ENCODE data around the gene CDK13.

Gene CDK13

DNA sequence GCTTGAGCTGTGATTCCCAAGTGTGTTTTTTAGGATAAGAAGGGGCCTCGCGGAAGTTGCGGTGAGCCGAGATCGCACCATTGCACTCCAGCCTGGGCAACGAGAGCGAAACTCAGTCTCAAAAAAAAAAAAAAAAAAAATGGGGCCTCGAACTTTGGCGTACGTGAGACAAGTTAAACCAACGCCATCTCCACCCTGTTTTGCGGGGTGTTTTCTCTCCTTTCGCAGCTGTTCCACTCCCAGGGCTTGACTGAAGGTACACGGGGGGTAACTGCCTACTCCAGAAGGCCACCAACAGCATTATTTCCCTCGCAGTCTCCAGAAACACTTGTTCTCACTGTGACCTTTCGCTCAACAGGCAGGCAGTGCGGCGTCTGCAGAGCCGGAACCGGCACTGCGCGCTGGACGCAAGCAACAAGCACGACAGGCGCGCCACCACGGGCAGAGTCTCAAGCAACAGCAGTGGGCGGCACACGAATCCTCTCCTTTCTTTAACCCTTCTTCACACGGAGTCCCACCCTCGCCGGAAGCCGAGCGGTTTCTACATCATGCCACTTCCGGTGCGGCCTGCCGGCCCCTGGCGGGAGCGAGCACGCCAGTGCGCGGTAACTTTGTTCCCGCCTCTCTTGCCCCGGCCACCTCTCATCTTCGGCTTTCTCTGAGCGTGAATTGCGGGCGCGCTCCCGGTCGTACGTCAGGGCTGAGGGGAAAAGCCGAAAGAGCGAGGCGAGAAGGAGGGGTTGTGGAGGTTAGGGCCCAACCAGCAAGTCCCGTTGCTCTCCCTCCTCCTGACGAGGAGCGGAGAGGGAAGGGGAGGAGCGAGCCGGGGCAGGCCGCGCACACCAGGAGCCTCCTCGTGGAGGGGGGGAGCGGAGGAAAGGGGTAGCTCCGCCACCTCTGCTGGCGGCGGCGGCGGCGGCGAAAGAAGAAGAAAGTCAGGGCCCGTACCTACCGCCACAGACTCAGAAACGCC is 814 bp upstream of the CDK13 start:
- peak; percentile 100 for DNase-seq (ENCODE audit: low read depth)

GRCh38 chr7:39950473-39951225 is 593 bp downstream of the CDK13 start:
- DNase-seq (ENCODE audit: low read depth) = peak; percentile 64

- DNase-seq (ENCODE audit: low read depth) = peak; percentile 70
These were observed 1.5 kb downstream of the CDK13 start for GRCh38 chr7:39951226-39952194.

- DNase-seq (ENCODE audit: low read depth) = peak; percentile 58
These were observed 2.3 kb downstream of the CDK13 start for GRCh38 chr7:39952374-39952773.

DNA sequence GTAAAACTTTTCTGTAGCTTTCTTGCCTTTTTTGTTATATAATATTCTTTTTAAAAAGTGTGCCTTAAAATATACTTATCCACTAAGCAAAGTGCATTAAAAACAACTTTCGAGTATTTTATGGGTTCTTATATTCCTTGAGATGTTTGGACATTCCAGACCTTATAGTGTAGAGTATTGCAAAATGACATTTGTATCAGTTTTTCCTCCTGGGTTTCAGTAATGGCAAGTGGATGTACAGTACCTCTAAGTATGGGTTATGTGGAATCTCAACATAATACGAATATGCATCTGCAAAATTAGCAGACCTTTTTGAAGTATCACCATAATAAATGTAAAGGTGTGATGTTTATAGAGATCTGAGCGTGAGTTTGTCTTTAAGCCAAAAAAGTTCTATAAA is 2.7 kb downstream of the CDK13 start:
- peak; percentile 25 for DNase-seq (ENCODE audit: low read depth)

- no peak for DNase-seq (ENCODE audit: low read depth)
These were observed 4.6 kb downstream of the CDK13 start for GRCh38 chr7:39954694-39955093.

DNA sequence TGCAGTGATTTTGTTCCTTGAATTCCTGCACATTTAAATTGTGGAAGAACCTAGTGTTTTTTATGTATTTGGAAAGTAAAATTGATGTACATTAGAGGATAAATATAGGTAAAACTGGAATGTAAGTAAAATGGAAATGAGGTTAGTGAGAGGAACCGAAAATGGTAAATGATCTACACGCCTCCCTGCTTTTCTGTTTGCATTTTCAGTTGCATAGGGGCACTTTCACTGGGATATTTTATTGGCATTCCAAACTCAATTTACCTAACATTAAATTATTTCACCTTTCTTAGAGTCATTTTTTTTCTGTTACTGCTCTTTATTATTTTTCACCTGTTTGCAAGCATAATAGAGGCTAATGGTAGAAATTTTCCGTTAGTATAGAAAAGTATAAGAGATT is 8.0 kb downstream of the CDK13 start:
- no peak for DNase-seq (ENCODE audit: low read depth)

DNA sequence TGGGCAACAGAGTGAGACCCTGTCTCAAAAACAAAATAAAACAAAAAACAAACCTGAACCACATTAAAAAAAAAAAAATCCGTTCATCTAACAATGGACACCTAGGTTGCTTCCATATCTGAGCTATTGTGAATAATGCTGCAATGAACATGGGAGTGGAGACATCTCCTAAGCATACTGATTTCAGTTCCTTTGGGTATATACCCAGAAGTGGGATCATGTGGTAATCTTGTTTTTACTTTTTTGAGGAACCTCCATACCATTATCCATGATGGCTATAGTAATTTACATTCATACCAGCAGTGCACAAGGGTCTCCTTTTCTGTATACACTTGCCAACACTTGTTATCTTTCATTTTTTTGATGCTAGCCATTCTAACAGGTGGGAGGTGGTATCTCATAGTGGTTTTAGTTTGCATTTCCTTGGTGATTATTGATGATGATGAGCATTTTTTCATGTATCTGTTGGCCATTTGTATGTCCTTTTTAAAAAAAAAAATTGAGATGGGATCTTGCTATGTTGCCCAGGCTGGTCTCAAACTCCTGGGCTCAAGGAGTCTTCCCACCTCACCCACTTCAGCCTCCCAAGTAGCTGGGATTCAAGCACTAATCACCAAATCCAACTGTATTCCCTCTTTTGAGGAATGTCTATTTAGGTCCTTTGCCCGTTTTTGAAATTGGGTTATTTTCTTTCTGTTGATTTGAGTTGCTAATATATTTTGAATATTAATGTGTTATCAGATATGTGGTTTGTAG is 17.5 kb downstream of the CDK13 start:
- DNase-seq (ENCODE audit: low read depth) = no peak

GRCh38 chr7:39969431-39969830 is 19.4 kb downstream of the CDK13 start:
- DNase-seq (ENCODE audit: low read depth) = peak; percentile 51

DNA sequence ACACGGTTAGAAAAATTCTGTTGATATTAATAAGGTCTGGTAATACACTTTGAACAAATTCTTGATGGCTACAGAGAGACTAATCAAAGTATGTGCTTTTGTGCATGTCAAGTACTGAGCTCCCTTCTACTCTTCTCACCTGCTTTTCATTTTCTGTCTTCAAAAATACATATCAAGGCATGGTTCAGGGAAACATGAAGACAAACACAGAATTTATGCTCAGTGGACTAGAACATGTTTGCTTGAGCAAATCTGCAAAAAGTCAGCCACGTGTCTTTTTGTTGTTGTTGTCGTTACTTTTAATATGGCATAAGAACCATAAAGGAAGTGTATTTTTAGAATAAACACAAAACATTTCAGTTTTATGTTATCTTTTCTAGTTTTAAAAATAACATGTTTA is 21.9 kb downstream of the CDK13 start:
- no peak for DNase-seq (ENCODE audit: low read depth)

GRCh38 chr7:39973801-39974200 is 23.7 kb downstream of the CDK13 start:
- no peak for DNase-seq (ENCODE audit: low read depth)

GRCh38 chr7:39978230-39978934 is 28.3 kb downstream of the CDK13 start:
- DNase-seq (ENCODE audit: low read depth) = no peak

- no peak for DNase-seq (ENCODE audit: low read depth)
These were observed 29.5 kb downstream of the CDK13 start for GRCh38 chr7:39979406-39980073.

DNA sequence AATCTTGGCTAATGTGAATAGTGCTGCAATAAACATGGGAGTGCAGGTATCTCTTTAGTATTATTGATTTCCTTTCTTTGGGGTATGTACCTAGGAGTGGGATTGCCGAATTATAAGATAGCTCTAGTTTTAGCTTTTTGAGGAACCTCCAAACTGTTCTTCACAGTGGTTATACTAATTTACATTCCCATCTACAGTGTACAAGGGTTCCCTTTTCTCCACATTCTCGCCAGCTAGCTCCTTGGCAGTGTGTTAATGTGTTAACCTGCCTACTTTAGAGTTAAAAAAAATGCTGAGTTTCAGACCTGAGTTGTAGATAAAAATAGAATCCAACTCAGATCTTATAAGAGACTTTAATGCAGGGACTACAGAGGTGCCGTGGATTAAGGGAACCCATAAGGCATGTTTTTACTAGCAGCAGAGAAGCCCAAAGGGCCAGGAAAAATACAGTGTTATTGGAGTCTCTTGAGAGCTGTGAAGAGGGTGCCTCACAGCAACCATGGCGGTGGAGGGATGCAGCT is 35.4 kb downstream of the CDK13 start:
- DNase-seq (ENCODE audit: low read depth) = no peak

DNA sequence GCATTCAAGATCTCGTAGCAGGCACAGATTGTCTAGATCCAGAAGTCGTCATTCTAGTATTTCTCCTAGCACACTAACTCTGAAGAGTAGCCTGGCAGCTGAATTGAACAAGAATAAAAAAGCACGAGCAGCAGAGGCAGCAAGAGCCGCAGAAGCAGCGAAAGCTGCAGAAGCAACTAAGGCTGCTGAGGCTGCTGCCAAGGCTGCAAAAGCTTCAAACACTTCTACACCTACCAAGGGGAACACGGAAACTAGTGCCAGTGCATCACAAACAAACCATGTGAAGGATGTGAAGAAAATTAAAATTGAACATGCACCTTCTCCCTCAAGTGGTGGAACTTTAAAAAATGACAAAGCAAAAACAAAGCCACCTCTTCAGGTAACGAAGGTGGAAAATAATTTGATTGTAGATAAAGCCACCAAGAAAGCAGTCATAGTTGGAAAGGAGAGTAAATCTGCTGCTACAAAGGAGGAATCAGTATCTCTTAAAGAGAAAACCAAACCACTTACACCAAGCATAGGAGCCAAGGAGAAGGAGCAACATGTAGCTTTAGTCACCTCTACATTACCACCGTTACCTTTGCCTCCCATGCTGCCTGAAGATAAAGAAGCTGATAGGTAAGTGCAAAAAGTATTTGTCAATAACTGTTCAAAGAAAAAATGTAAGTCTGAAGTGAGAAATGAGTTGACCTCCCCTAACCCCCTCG is 37.7 kb downstream of the CDK13 start:
- no peak for DNase-seq (ENCODE audit: low read depth)

DNA sequence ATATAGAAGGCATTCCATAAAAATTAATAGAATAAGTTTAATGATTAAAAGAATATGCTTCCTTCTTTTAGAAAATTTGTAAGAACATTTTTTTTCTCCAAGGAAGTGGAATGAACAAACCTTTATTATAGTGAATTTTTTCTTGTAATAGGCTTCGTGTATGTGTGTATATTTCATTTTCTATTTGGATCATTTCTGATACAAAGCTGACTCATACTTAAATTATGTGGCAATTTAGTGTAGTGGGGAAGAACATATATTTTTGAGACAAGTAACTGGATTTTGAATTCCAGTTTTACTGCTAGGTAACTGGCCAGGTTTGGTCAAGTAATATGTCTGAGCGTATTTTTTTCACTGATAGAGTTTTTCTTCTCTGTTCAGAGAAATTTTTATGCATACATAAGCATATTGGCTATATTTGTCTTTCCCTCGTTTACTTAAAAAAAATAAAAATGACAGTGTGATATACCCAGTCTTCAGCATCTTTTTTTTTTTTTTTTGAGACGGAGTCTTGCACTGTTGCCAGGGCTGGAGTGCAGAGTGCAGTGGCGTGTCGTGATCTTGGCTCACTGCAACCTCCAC is 50.8 kb downstream of the CDK13 start:
- DNase-seq (ENCODE audit: low read depth) = peak; percentile 45

- no peak for DNase-seq (ENCODE audit: low read depth)
These were observed 51.6 kb downstream of the CDK13 start for GRCh38 chr7:40001649-40002048.

DNA sequence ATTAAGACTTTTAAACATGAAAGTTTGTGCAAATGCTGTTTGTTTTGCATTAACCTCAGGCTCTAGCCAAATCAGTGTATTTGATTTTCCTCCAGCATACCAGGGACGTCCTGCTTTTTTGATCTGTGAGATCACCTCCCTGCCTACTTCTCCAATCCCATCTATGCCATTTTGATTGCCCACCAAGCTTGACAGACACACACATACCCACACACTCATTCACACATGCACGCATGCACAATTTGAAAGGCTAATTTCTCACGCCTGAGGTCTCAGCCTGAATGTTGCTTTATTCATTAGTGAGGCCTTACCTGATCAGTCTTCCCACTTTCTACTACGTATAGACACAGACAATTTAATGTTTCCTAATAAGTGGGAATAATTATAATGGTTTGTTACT is 53.5 kb downstream of the CDK13 start:
- no peak for DNase-seq (ENCODE audit: low read depth)

Data from ELR (cell line).